Caco-2 (cell line): ENCODE results near the gene GPR68. TPM values are rescaled to one million over a fixed set of nuclear protein-coding genes. Genes with fewer than 3 reads are reported as not detected.

Source experiments
- BruUV-seq: library from RNA; stranded (reverse); fragments of 400-500 nt; replicated peaks from 2 replicates; lab custom pipeline; 2021; lab: Mats Ljungman, UMichigan
- CTCF ChIA-PET: fragments of 300-600 bp; sonication (Branson Sonifier 250); formaldehyde crosslinking; loops from one replicate; lab custom pipeline; 2022; ENCODE audit warnings: antibody characterized with exemption; lab: Charles Lee
- POLR2A ChIA-PET: fragments of 300-600 bp; sonication (Branson Sonifier 250); formaldehyde crosslinking; loops from one replicate; lab custom pipeline; 2022; ENCODE audit warnings: antibody characterized with exemption; lab: Charles Lee
- DNase-seq, 2 experiments: peaks; one replicate each; pipeline versions ENCODE4 v3.0.0 to v3.0.0-alpha.2; 2020 to 2022
- H3K27me3 ChIP-seq: replicated peaks from 2 replicates; pipeline ENCODE4 v1.6.0; 2011; ENCODE audit warnings: low read length; ENCODE audit not compliant: control insufficient read depth, insufficient read depth
- H3K36me3 ChIP-seq: 2 replicates; pipeline ENCODE4 v1.5.1; 2011; ENCODE audit warnings: low read length; ENCODE audit not compliant: control insufficient read depth, insufficient read depth
- H3K4me1 ChIP-seq: fragments of 250-450 bp; sonication (Bioruptor Pico); 2 replicates; pipeline ENCODE4 v1.5.1; 2020; ENCODE audit warnings: mild to moderate bottlenecking
- H3K4me3 ChIP-seq: 2 replicates; pipeline ENCODE4 v1.5.1; 2011; ENCODE audit warnings: low read depth, mild to moderate bottlenecking, control low read depth, low read length
- H3K9me3 ChIP-seq: fragments of 250-450 bp; sonication (Bioruptor Pico); 2 replicates; pipeline ENCODE4 v1.5.1; 2020; ENCODE audit warnings: mild to moderate bottlenecking, moderate library complexity
- H3K27ac Mint-ChIP-seq: one replicate; pipeline ENCODE4 v1.8.0; 2022; ENCODE audit warnings: mixed read lengths; ENCODE audit not compliant: unreplicated experiment
- H3K27me3 Mint-ChIP-seq: one replicate; pipeline ENCODE4 v1.8.0; 2022; ENCODE audit warnings: mixed read lengths; ENCODE audit not compliant: insufficient read depth, unreplicated experiment
- H3K36me3 Mint-ChIP-seq: one replicate; pipeline ENCODE4 v1.8.0; 2022; ENCODE audit warnings: mild to moderate bottlenecking, mixed read lengths; ENCODE audit not compliant: insufficient read depth, unreplicated experiment
- H3K4me1 Mint-ChIP-seq: one replicate; pipeline ENCODE4 v1.8.0; 2022; ENCODE audit warnings: low read depth, mixed read lengths; ENCODE audit not compliant: unreplicated experiment
- H3K4me3 Mint-ChIP-seq: one replicate; pipeline ENCODE4 v1.8.0; 2022; ENCODE audit warnings: mild to moderate bottlenecking, moderate library complexity, mixed read lengths; ENCODE audit not compliant: unreplicated experiment
- H3K9me3 Mint-ChIP-seq: one replicate; pipeline ENCODE4 v1.8.0; 2022; ENCODE audit warnings: mixed read lengths; ENCODE audit not compliant: unreplicated experiment
- CTCF ChIP-seq, 2 experiments: fragments of 200-600 bp in 1 of 2; IDR thresholded peaks; 1 replicate in 1 of 2; 2 replicates in 1 of 2; pipeline versions ENCODE4 v1.5.1 to v1.8.0; 2011 to 2022; ENCODE audit warnings: antibody characterized with exemption in 1 of 2, control low read depth in 1 of 2, inconsistent platforms in 1 of 2, low read depth in 1 of 2, low read length in 1 of 2, mild to moderate bottlenecking in 1 of 2, moderate library complexity in 1 of 2; ENCODE audit not compliant: insufficient read depth in 1 of 2, severe bottlenecking in 1 of 2, unreplicated experiment in 1 of 2
- intact Hi-C: fragments of 100-400 bp; cut with micrococcal nuclease; formaldehyde crosslinking; loops from one replicate; pipeline ENCODE4 v1.10.0; 2022; ENCODE audit not compliant: unreplicated experiment
- total RNA-seq: library from RNA; stranded (reverse); gene quantifications from 2 replicates; pipeline ENCODE4 v1.2.3, GENCODE V29; 2022

Gene GPR68
- total RNA-seq, 1 experiment from 2014 or later = 0.14 TPM

DNA sequence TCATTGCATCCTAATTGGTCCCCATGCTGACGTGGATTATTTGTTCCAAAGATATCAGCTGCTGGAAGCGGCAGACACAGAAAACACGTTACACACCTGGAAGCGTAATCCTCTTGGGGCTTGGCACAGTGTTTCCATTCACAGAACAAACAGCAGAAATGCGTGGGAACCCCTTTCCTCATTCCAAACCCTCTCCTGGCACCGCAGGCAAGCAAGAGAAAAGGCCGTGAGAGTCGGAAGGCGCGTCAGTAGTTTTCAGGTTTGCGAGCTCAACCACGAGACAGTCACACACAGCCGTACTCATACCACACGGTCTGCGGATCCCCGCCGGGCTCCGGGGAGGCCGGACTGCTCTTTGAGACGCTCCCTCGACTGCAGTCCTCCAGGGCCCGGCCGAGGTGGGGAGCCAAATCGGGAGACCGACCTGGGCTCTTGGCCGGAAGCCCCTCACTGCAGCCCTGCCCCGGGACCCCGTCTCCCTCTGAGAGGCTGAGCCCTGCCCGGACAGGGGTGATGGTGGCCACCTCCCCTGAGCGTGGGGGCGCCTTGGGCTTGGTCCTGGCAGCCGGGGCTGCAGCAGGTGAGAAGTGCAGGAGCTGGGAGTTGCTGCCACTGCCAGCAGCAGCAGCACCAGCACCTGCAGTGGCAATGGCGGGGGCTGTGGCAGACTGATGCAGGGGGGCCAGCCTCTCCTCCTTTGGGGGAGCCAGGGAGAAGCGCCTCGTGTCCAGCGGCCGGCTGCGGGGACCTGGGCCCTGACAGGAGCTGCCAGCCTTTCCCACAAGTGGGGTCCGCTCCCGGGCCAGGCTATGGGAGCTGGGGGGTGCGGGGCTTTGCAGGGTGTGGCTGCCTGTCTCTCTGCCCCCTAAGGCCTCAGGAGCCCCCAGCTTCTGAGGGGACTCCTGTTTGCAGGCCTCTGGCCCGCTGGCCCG lies 28.1 kb upstream of the GPR68 start:
- H3K4me3 Mint-ChIP-seq = no peak overlapping the region

DNA sequence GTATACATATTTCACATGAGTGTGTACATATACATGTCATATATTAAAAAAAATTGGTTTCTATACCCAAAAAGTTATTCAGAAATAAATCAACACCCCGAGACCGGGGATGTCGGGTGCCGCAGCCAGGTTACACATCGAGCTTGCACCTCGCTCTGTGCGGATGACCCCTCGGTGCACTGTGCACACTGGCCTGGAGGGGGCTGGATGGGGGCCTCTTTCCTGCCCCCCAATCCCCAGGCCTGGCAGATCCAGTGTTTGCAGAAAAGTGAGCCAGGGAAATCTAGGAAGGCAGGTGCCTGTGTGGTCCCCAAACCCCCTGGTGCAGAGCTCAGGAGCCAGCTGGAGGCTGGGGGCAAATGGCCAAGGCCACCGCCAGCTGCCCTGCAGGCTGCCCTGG lies 27.1 kb upstream of the GPR68 start:
- Mint-ChIP-seq H3K4me1 (no peaks in the 10 kb centered on the region), H3K27me3 (no peaks in the 10 kb centered on the region), H3K27ac (no peak overlapping the region), H3K4me3 (no peak overlapping the region), H3K9me3 (no peaks in the 10 kb centered on the region), H3K36me3 (peaks cover 14% of the 10 kb centered on the region)
- Histone ChIP-seq H3K4me1 (no peaks in the 10 kb centered on the region), H3K36me3 (no peaks in the 10 kb centered on the region), H3K27me3 (no peaks in the 10 kb centered on the region), H3K4me3 (no peak overlapping the region), H3K9me3 (no peaks in the 10 kb centered on the region)
- POLR2A ChIA-PET = no interaction called here
- CTCF ChIA-PET = interaction anchor here (1.0 kb wide), 1 partner anchor 94 kb away, joined by 3 read pairs; no protein-coding TSS in a partner anchor
- no peak for TF ChIP-seq CTCF (IDR thresholded peaks at IDR 0.05; ENCODE audit: insufficient read depth in 1 of 2, low read depth in 1 of 2, low read length in 1 of 2, severe bottlenecking in 1 of 2, unreplicated experiment in 1 of 2)
- intact Hi-C loops = no loop called here
- no TSS peak for BruUV-seq
- no peak for DNase-seq

More for the DNA sequence above, 28.1 kb upstream of the GPR68 start:
- Histone ChIP-seq H3K4me1 (no peaks in the 10 kb centered on the region), H3K4me3 (no peak overlapping the region), H3K36me3 (no peaks in the 10 kb centered on the region), H3K27me3 (no peaks in the 10 kb centered on the region), H3K9me3 (no peaks in the 10 kb centered on the region)
- Mint-ChIP-seq H3K27ac (no peak overlapping the region), H3K27me3 (no peaks in the 10 kb centered on the region), H3K9me3 (no peaks in the 10 kb centered on the region), H3K4me1 (no peaks in the 10 kb centered on the region), H3K36me3 (peaks cover 14% of the 10 kb centered on the region)
- BruUV-seq = no TSS peak
- POLR2A ChIA-PET = no interaction called here
- CTCF ChIA-PET = no interaction called here
- TF ChIP-seq CTCF (IDR thresholded peaks at IDR 0.05; ENCODE audit: insufficient read depth in 1 of 2, low read depth in 1 of 2, low read length in 1 of 2, severe bottlenecking in 1 of 2, unreplicated experiment in 1 of 2) = no peak
- no peak for DNase-seq
- intact Hi-C loops = no loop called here

GRCh38 chr14:91270619-91271018 lies 26.1 kb upstream of the GPR68 start:
- no TSS peak for BruUV-seq
- peaks cover 1% of the 10 kb centered on the region for H3K4me1 Mint-ChIP-seq
- Histone ChIP-seq H3K9me3 (no peaks in the 10 kb centered on the region), H3K4me1 (no peaks in the 10 kb centered on the region), H3K36me3 (no peaks in the 10 kb centered on the region), H3K27me3 (no peaks in the 10 kb centered on the region), H3K4me3 (no peak overlapping the region)
- POLR2A ChIA-PET = no interaction called here
- no peaks in the 10 kb centered on the region for H3K27me3 Mint-ChIP-seq
- no peak for TF ChIP-seq CTCF (IDR thresholded peaks at IDR 0.05; ENCODE audit: insufficient read depth in 1 of 2, low read depth in 1 of 2, low read length in 1 of 2, severe bottlenecking in 1 of 2, unreplicated experiment in 1 of 2)
- intact Hi-C loops = no loop called here
- no peak for DNase-seq
- H3K36me3 Mint-ChIP-seq = peaks cover 14% of the 10 kb centered on the region
- no peak overlapping the region for H3K4me3 Mint-ChIP-seq
- no peaks in the 10 kb centered on the region for H3K9me3 Mint-ChIP-seq
- CTCF ChIA-PET = no interaction called here
- no peak overlapping the region for H3K27ac Mint-ChIP-seq
